Bronchial epithelial cell (primary cell): ENCODE results near the gene REXO5. TPM values are rescaled to one million over a fixed set of nuclear protein-coding genes. Genes with fewer than 3 reads are reported as not detected.

Experiments
- DNase-seq: peaks from one replicate; pipeline ENCODE4 v3.0.0-alpha.2; 2010; ENCODE audit warnings: low read depth
- FAIRE-seq: peaks from 2 replicates; lab custom pipeline; 2011; peaks lifted over from hg19 to GRCh38; lab: Jason Lieb, UNC
- H3K27me3 ChIP-seq: 2 replicates; pipeline ENCODE4 v1.5.1; 2011; ENCODE audit warnings: low read length; ENCODE audit not compliant: control insufficient read depth, insufficient read depth
- H3K36me3 ChIP-seq: 2 replicates; pipeline ENCODE4 v1.5.1; 2011; ENCODE audit warnings: low read length; ENCODE audit not compliant: control insufficient read depth, insufficient read depth
- H3K4me3 ChIP-seq: 2 replicates; pipeline ENCODE4 v1.5.1; 2011; ENCODE audit warnings: mild to moderate bottlenecking, low read depth, low read length, control low read depth
- CTCF ChIP-seq: IDR thresholded peaks from 2 replicates; pipeline ENCODE4 v1.5.1; 2011; ENCODE audit warnings: mild to moderate bottlenecking, moderate library complexity, low read length, control low read depth, inconsistent platforms; ENCODE audit not compliant: insufficient read depth, severe bottlenecking
- total RNA-seq: library from RNA; depleted of rRNA; stranded (reverse); fragments of >200 nt; gene quantifications from 2 replicates; pipeline ENCODE4 v1.2.1, GENCODE V29; 2014

REXO5 gene
- total RNA-seq, 1 donor from 2014 or later: 1.1 TPM

GRCh38 chr16:20870122-20870820 is 63.9 kb downstream of the REXO5 start:
- no peak for DNase-seq
- Histone ChIP-seq H3K36me3 (no peaks in the 10 kb centered on the region), H3K4me3 (no peak overlapping the region), H3K27me3 (no peaks in the 10 kb centered on the region)
- no peak for FAIRE-seq
- TF ChIP-seq CTCF: no peak

- TF ChIP-seq CTCF: no peak
- no peaks in the 10 kb centered on the region for H3K27me3 ChIP-seq
- DNase-seq: no peak
- no peak for FAIRE-seq
- no peak overlapping the region for H3K4me3 ChIP-seq
- H3K36me3 ChIP-seq: no peaks in the 10 kb centered on the region
These were observed 64.9 kb downstream of the REXO5 start for GRCh38 chr16:20871258-20871657.

GRCh38 chr16:20871941-20872815 is 65.9 kb downstream of the REXO5 start:
- DNase-seq: no peak
- Histone ChIP-seq H3K27me3 (no peaks in the 10 kb centered on the region), H3K36me3 (no peaks in the 10 kb centered on the region), H3K4me3 (no peak overlapping the region)
- TF ChIP-seq CTCF: no peak
- FAIRE-seq: no peak

GRCh38 chr16:20873331-20873730 is 67.0 kb downstream of the REXO5 start:
- H3K4me3 ChIP-seq: no peak overlapping the region
- H3K36me3 ChIP-seq: peaks cover 2% of the 10 kb centered on the region
- no peak for TF ChIP-seq CTCF
- FAIRE-seq (no peak), DNase-seq (no peak)
- no peaks in the 10 kb centered on the region for H3K27me3 ChIP-seq

- TF ChIP-seq CTCF: no peak
- DNase-seq: peak; percentile 69
- no peak for FAIRE-seq
- H3K36me3 ChIP-seq: peaks cover 2% of the 10 kb centered on the region
- H3K4me3 ChIP-seq: no peak overlapping the region
- H3K27me3 ChIP-seq: no peaks in the 10 kb centered on the region
These were observed 67.8 kb downstream of the REXO5 start for GRCh38 chr16:20874088-20874581.
